HEK293 (cell line): ENCODE data around the gene MACF1.
A peak's percentile ranks its signal among the peaks of the same experiment; 100 is the strongest.

ENCODE experiments used
- IKZF3 ChIP-seq: fragments of 450-650 bp; IDR thresholded peaks from 2 replicates; pipeline ENCODE4 v1.5.0; 2018; ENCODE audit warnings: missing biosample characterization, mild to moderate bottlenecking, missing genetic modification characterization, moderate library complexity
- PRDM1 ChIP-seq: fragments of 450-650 bp; formaldehyde crosslinking; IDR thresholded peaks from 2 replicates; pipeline ENCODE4; 2016; ENCODE audit warnings: missing biosample characterization, missing genetic modification characterization
- SETDB1 ChIP-seq: IDR thresholded peaks from one replicate; pipeline ENCODE4 v1.6.1; 2017; ENCODE audit warnings: mild to moderate bottlenecking, low read length, moderate library complexity, mixed read lengths; ENCODE audit not compliant: insufficient read length
- TRIM28 ChIP-seq: IDR thresholded peaks from 2 replicates; pipeline ENCODE4 v1.6.1; 2011; ENCODE audit warnings: low read length, control low read depth, borderline replicate concordance
- ZBTB17 ChIP-seq: fragments of 450-650 bp; formaldehyde crosslinking; IDR thresholded peaks from 2 replicates; pipeline ENCODE4 v1.5.1; 2016; ENCODE audit warnings: missing biosample characterization, missing genetic modification characterization
- ZBTB20 ChIP-seq: fragments of 450-650 bp; formaldehyde crosslinking; IDR thresholded peaks from 2 replicates; pipeline ENCODE4 v1.5.1; 2016; ENCODE audit warnings: missing biosample characterization, missing genetic modification characterization
- ZFP3 ChIP-seq: fragments of 450-650 bp; formaldehyde crosslinking; IDR thresholded peaks from 2 replicates; pipeline ENCODE4 v1.5.1; 2016; ENCODE audit warnings: low read depth, missing biosample characterization, missing genetic modification characterization
- ZFP37 ChIP-seq: fragments of 450-650 bp; formaldehyde crosslinking; IDR thresholded peaks from 2 replicates; pipeline ENCODE4 v1.5.1; 2016; ENCODE audit warnings: missing biosample characterization, missing genetic modification characterization
- ZNF175 ChIP-seq: fragments of 450-650 bp; formaldehyde crosslinking; IDR thresholded peaks from 2 replicates; pipeline ENCODE4 v1.5.1; 2016; ENCODE audit warnings: missing biosample characterization, missing genetic modification characterization
- ZNF354C ChIP-seq: fragments of 450-650 bp; formaldehyde crosslinking; IDR thresholded peaks from 2 replicates; pipeline ENCODE4 v1.5.1; 2016; ENCODE audit warnings: missing biosample characterization, missing genetic modification characterization, low read depth, borderline replicate concordance
- ZNF391 ChIP-seq: fragments of 450-650 bp; formaldehyde crosslinking; IDR thresholded peaks from 2 replicates; pipeline ENCODE4 v1.5.1; 2016; ENCODE audit warnings: low read depth, missing biosample characterization, missing genetic modification characterization, borderline replicate concordance
- ZNF394 ChIP-seq: fragments of 450-650 bp; formaldehyde crosslinking; IDR thresholded peaks from 2 replicates; pipeline ENCODE4 v1.5.1; 2016; ENCODE audit warnings: missing biosample characterization, missing genetic modification characterization, mild to moderate bottlenecking, moderate library complexity, borderline replicate concordance
- ZNF561 ChIP-seq: fragments of 450-650 bp; IDR thresholded peaks from 2 replicates; pipeline ENCODE4 v1.5.1; 2018; ENCODE audit warnings: missing biosample characterization, missing genetic modification characterization, borderline replicate concordance
- ZNF629 ChIP-seq: fragments of 450-650 bp; formaldehyde crosslinking; IDR thresholded peaks from 2 replicates; pipeline ENCODE4 v1.5.1; 2017; ENCODE audit warnings: missing biosample characterization, missing genetic modification characterization
- ZNF658 ChIP-seq: fragments of 450-650 bp; formaldehyde crosslinking; IDR thresholded peaks from 2 replicates; pipeline ENCODE4; 2016; ENCODE audit warnings: missing biosample characterization, missing genetic modification characterization
- ZNF660 ChIP-seq: fragments of 450-650 bp; IDR thresholded peaks from 2 replicates; pipeline ENCODE4 v1.5.1; 2018; ENCODE audit warnings: missing biosample characterization, mild to moderate bottlenecking, missing genetic modification characterization
- ZNF664 ChIP-seq: fragments of 450-650 bp; formaldehyde crosslinking; IDR thresholded peaks from 2 replicates; pipeline ENCODE4 v1.5.1; 2016; ENCODE audit warnings: missing biosample characterization, missing genetic modification characterization
- TF ChIP-seq, protein P1 (sequence below): fragments of 450-650 bp; formaldehyde crosslinking; IDR thresholded peaks from 2 replicates; pipeline ENCODE4 v1.5.1; 2016; ENCODE audit warnings: missing biosample characterization, missing genetic modification characterization, borderline replicate concordance
- TF ChIP-seq, protein P2 (sequence below): fragments of 450-650 bp; formaldehyde crosslinking; IDR thresholded peaks from 2 replicates; pipeline ENCODE4 v1.5.1; 2016; ENCODE audit warnings: missing biosample characterization, missing genetic modification characterization
- TF ChIP-seq, protein P3 (sequence below): sonication (generic); formaldehyde crosslinking; IDR thresholded peaks from 2 replicates; pipeline ENCODE4 v1.8.1; 2022; ENCODE audit warnings: mild to moderate bottlenecking, moderate library complexity, missing genetic modification reagents
- TF ChIP-seq, protein P4 (sequence below): fragments of 450-650 bp; formaldehyde crosslinking; IDR thresholded peaks from 2 replicates; pipeline ENCODE4 v1.5.1; 2016; ENCODE audit warnings: missing biosample characterization, missing genetic modification characterization
- TF ChIP-seq, protein P5 (sequence below): fragments of 450-650 bp; formaldehyde crosslinking; IDR thresholded peaks from 2 replicates; pipeline ENCODE4 v1.5.1; 2016; ENCODE audit warnings: missing biosample characterization, missing genetic modification characterization, low read depth

MACF1 gene

DNA sequence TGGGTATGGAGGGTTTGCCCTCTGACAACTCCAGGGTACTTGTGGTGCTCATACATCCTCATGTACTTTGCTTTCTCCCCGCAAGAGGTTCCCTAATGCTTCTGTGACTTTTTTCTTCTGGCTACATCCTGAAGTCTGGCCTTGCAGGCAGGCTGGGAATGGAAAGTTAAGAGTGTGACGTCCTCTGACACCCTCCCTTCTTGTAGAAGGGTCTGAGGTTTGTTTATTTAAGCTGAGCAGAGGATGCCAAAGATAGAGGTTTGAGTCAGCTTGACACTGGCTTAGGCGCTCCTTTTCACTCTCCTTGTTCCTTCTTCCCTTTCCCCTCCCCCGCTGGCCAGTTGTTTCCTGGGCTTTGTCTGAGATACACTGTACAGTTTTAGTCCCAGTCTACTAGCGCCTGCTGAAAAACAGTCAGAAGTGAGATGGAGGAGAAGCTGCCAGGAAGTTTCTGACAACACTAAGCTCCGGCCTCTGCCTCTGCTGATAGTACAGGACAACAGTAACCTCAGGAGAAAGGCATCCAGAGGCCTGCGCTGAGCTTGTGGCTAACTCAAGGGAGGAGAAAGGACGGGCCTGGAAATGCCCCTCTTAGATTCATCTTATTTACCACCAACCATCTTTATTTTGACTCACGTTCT lies at the start of gene MACF1 (continued):
- TF ChIP-seq, protein P1, sequence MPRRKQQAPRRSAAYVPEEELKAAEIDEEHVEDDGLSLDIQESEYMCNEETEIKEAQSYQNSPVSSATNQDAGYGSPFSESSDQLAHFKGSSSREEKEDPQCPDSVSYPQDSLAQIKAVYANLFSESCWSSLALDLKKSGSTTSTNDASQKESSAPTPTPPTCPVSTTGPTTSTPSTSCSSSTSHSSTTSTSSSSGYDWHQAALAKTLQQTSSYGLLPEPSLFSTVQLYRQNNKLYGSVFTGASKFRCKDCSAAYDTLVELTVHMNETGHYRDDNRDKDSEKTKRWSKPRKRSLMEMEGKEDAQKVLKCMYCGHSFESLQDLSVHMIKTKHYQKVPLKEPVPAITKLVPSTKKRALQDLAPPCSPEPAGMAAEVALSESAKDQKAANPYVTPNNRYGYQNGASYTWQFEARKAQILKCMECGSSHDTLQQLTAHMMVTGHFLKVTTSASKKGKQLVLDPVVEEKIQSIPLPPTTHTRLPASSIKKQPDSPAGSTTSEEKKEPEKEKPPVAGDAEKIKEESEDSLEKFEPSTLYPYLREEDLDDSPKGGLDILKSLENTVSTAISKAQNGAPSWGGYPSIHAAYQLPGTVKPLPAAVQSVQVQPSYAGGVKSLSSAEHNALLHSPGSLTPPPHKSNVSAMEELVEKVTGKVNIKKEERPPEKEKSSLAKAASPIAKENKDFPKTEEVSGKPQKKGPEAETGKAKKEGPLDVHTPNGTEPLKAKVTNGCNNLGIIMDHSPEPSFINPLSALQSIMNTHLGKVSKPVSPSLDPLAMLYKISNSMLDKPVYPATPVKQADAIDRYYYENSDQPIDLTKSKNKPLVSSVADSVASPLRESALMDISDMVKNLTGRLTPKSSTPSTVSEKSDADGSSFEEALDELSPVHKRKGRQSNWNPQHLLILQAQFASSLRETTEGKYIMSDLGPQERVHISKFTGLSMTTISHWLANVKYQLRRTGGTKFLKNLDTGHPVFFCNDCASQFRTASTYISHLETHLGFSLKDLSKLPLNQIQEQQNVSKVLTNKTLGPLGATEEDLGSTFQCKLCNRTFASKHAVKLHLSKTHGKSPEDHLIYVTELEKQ: no peak
- peak; percentile 47; the same call in 1 of the 2 replicates for TF ChIP-seq ZBTB17 (tag by site-specific recombination)
- peak; percentile 57 for TF ChIP-seq IKZF3 (tag by site-specific recombination)
- TF ChIP-seq SETDB1: no peak
- peak; percentile 94 for TF ChIP-seq ZNF664 (tag by site-specific recombination)
- peak; percentile 92 for TF ChIP-seq ZNF629 (tag by site-specific recombination)
- no peak for TF ChIP-seq ZNF354C (tag by site-specific recombination)
- TF ChIP-seq, protein P2, sequence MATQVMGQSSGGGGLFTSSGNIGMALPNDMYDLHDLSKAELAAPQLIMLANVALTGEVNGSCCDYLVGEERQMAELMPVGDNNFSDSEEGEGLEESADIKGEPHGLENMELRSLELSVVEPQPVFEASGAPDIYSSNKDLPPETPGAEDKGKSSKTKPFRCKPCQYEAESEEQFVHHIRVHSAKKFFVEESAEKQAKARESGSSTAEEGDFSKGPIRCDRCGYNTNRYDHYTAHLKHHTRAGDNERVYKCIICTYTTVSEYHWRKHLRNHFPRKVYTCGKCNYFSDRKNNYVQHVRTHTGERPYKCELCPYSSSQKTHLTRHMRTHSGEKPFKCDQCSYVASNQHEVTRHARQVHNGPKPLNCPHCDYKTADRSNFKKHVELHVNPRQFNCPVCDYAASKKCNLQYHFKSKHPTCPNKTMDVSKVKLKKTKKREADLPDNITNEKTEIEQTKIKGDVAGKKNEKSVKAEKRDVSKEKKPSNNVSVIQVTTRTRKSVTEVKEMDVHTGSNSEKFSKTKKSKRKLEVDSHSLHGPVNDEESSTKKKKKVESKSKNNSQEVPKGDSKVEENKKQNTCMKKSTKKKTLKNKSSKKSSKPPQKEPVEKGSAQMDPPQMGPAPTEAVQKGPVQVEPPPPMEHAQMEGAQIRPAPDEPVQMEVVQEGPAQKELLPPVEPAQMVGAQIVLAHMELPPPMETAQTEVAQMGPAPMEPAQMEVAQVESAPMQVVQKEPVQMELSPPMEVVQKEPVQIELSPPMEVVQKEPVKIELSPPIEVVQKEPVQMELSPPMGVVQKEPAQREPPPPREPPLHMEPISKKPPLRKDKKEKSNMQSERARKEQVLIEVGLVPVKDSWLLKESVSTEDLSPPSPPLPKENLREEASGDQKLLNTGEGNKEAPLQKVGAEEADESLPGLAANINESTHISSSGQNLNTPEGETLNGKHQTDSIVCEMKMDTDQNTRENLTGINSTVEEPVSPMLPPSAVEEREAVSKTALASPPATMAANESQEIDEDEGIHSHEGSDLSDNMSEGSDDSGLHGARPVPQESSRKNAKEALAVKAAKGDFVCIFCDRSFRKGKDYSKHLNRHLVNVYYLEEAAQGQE (tag by site-specific recombination): no peak
- TF ChIP-seq ZNF561 (tag by site-specific recombination): 0 out of 2 replicates have a peak, but pooled peaks have one; percentile 26
- no peak for TF ChIP-seq ZFP3 (tag by site-specific recombination)
- TF ChIP-seq ZNF175 (tag by site-specific recombination): no peak
- 0 out of 2 replicates have a peak, but pooled peaks have one; percentile 21 for TF ChIP-seq ZFP37
- TF ChIP-seq ZBTB20 (tag by site-specific recombination): peak; percentile 13; the same call in 1 of the 2 replicates
- peak; percentile 51; the same call in 1 of the 2 replicates for TF ChIP-seq ZNF660 (tag by site-specific recombination)
- peak; percentile 52; the same call in 1 of the 2 replicates for TF ChIP-seq ZNF394 (tag by site-specific recombination)
- TF ChIP-seq TRIM28: peak; percentile 80; the same call in 1 of the 2 replicates
- TF ChIP-seq ZNF658 (tag by site-specific recombination): no peak
- TF ChIP-seq PRDM1: peak; percentile 77
- TF ChIP-seq, protein P3, sequence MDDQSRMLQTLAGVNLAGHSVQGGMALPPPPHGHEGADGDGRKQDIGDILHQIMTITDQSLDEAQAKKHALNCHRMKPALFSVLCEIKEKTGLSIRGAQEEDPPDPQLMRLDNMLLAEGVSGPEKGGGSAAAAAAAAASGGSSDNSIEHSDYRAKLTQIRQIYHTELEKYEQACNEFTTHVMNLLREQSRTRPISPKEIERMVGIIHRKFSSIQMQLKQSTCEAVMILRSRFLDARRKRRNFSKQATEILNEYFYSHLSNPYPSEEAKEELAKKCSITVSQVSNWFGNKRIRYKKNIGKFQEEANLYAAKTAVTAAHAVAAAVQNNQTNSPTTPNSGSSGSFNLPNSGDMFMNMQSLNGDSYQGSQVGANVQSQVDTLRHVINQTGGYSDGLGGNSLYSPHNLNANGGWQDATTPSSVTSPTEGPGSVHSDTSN (CRISPR knock-in tag): no peak
- TF ChIP-seq, protein P4, sequence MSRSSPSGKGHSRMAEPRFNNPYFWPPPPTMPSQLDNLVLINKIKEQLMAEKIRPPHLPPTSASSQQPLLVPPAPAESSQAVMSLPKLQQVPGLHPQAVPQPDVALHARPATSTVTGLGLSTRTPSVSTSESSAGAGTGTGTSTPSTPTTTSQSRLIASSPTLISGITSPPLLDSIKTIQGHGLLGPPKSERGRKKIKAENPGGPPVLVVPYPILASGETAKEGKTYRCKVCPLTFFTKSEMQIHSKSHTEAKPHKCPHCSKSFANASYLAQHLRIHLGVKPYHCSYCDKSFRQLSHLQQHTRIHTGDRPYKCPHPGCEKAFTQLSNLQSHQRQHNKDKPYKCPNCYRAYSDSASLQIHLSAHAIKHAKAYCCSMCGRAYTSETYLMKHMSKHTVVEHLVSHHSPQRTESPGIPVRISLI: peak; percentile 87
- TF ChIP-seq, protein P5, sequence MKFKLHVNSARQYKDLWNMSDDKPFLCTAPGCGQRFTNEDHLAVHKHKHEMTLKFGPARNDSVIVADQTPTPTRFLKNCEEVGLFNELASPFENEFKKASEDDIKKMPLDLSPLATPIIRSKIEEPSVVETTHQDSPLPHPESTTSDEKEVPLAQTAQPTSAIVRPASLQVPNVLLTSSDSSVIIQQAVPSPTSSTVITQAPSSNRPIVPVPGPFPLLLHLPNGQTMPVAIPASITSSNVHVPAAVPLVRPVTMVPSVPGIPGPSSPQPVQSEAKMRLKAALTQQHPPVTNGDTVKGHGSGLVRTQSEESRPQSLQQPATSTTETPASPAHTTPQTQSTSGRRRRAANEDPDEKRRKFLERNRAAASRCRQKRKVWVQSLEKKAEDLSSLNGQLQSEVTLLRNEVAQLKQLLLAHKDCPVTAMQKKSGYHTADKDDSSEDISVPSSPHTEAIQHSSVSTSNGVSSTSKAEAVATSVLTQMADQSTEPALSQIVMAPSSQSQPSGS: no peak
- TF ChIP-seq ZNF391 (tag by site-specific recombination): no peak
